GM18502 (cell line): Measurements from ENCODE around the gene MACROD2.

Source experiments
- ATAC-seq: cut with Tn5 transposase; IDR thresholded peaks from one replicate; pipeline ENCODE4 v1.9.1; 2021; ENCODE audit warnings: mild to moderate bottlenecking; ENCODE audit not compliant: unreplicated experiment, poor library complexity

Gene MACROD2

GRCh38 chr20:15726416-15726815 is 1731.1 kb downstream of the MACROD2 start:
- no peak for ATAC-seq

- no peak for ATAC-seq
Measured at GRCh38 chr20:15734052-15734451, 1738.7 kb downstream of the MACROD2 start.

GRCh38 chr20:15739035-15739434 is 1743.7 kb downstream of the MACROD2 start:
- no peak for ATAC-seq

- no peak for ATAC-seq
Measured at GRCh38 chr20:15740046-15740775, 1744.9 kb downstream of the MACROD2 start.

- ATAC-seq = no peak
Measured at GRCh38 chr20:15742087-15742486, 1746.8 kb downstream of the MACROD2 start.

- no peak for ATAC-seq
Measured at GRCh38 chr20:15742627-15743026, 1747.3 kb downstream of the MACROD2 start.

GRCh38 chr20:15756002-15756753 is 1760.9 kb downstream of the MACROD2 start:
- ATAC-seq = no peak

- no peak for ATAC-seq
Measured at GRCh38 chr20:15756754-15757115, 1761.4 kb downstream of the MACROD2 start.

- no peak for ATAC-seq
Measured at GRCh38 chr20:15759594-15759993, 1764.3 kb downstream of the MACROD2 start.

GRCh38 chr20:15760001-15760621 is 1764.8 kb downstream of the MACROD2 start:
- no peak for ATAC-seq

GRCh38 chr20:15763366-15763765 is 1768.0 kb downstream of the MACROD2 start:
- ATAC-seq = no peak

- ATAC-seq = no peak
Measured at GRCh38 chr20:15767586-15767985, 1772.3 kb downstream of the MACROD2 start.

GRCh38 chr20:15767999-15768741 is 1772.9 kb downstream of the MACROD2 start:
- no peak for ATAC-seq

GRCh38 chr20:15772826-15773225 is 1777.5 kb downstream of the MACROD2 start:
- no peak for ATAC-seq

- ATAC-seq = no peak
Measured at GRCh38 chr20:15774926-15775325, 1779.6 kb downstream of the MACROD2 start.

- no peak for ATAC-seq
Measured at GRCh38 chr20:15776770-15777466, 1781.6 kb downstream of the MACROD2 start.

- no peak for ATAC-seq
Measured at GRCh38 chr20:15784020-15784419, 1788.7 kb downstream of the MACROD2 start.

- no peak for ATAC-seq
Measured at GRCh38 chr20:15789079-15789478, 1793.8 kb downstream of the MACROD2 start.

- no peak for ATAC-seq
Measured at GRCh38 chr20:15792855-15793254, 1797.5 kb downstream of the MACROD2 start.

GRCh38 chr20:15794409-15794808 is 1799.1 kb downstream of the MACROD2 start:
- no peak for ATAC-seq
